Calu3 (cell line): ENCODE data around the gene MBNL1. TPM values are rescaled to one million over a fixed set of nuclear protein-coding genes. Genes with fewer than 3 reads are reported as not detected.

Experiments
- BruUV-seq: library from RNA; stranded (reverse); fragments of 400-500 nt; replicated peaks from 2 replicates; lab custom pipeline; 2021; lab: Mats Ljungman, UMichigan
- CTCF ChIA-PET: fragments of 300-600 bp; sonication (Branson Sonifier 250); formaldehyde crosslinking; loops from one replicate; lab custom pipeline; 2022; ENCODE audit warnings: antibody characterized with exemption; lab: Charles Lee
- DNase-seq: peaks from one replicate; pipeline ENCODE4 v3.0.0; 2022
- H3K27ac Mint-ChIP-seq: one replicate; pipeline ENCODE4 v1.8.0; 2022; ENCODE audit warnings: mixed read lengths; ENCODE audit not compliant: unreplicated experiment
- H3K27me3 Mint-ChIP-seq: one replicate; pipeline ENCODE4 v1.8.0; 2022; ENCODE audit warnings: mixed read lengths; ENCODE audit not compliant: unreplicated experiment
- H3K36me3 Mint-ChIP-seq: one replicate; pipeline ENCODE4 v1.8.0; 2022; ENCODE audit warnings: mild to moderate bottlenecking, moderate library complexity, mixed read lengths; ENCODE audit not compliant: insufficient read depth, unreplicated experiment
- H3K4me1 Mint-ChIP-seq: one replicate; pipeline ENCODE4 v1.8.0; 2022; ENCODE audit warnings: mild to moderate bottlenecking, low read depth, mixed read lengths; ENCODE audit not compliant: unreplicated experiment
- H3K4me3 Mint-ChIP-seq: one replicate; pipeline ENCODE4 v1.8.0; 2022; ENCODE audit warnings: mild to moderate bottlenecking, low read depth, moderate library complexity, mixed read lengths; ENCODE audit not compliant: unreplicated experiment
- H3K9me3 Mint-ChIP-seq: one replicate; pipeline ENCODE4 v1.8.0; 2022; ENCODE audit warnings: low read depth, mixed read lengths; ENCODE audit not compliant: unreplicated experiment
- intact Hi-C: fragments of 100-400 bp; cut with micrococcal nuclease; formaldehyde crosslinking; loops from one replicate; pipeline ENCODE4 v1.10.0; 2022; ENCODE audit not compliant: unreplicated experiment
- total RNA-seq: library from RNA; stranded (reverse); gene quantifications from 2 replicates; pipeline ENCODE4 v1.2.3, GENCODE V29; 2022
- TF ChIP-seq, protein P1 (sequence below): fragments of 200-600 bp; IDR thresholded peaks from one replicate; pipeline ENCODE4 v1.8.0; 2022; ENCODE audit warnings: antibody characterized with exemption; ENCODE audit not compliant: unreplicated experiment

The MBNL1 gene
- total RNA-seq, 1 experiment from 2014 or later: 183 TPM

DNA sequence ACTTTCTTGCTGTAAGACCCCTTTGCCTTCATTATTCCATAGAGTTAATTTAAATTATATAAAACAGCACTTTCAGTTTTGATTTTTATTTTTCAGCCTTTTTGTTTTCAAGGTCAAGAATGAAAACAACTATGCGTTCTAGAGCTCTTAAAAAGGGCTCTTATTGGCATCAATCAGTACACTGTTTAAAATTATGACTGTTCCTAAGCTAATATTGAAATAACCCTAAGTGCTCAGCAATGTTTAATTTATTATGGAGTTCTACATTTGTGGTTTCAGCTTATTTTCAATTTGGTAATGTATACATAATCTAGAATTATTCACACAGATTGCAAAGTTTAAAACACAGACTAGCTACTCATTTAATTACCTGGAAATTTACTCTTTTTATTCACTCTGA, 179.4 kb downstream of the MBNL1 start:
- Mint-ChIP-seq H3K4me3 (no peak overlapping the region), H3K4me1 (peaks cover 4% of the 10 kb centered on the region), H3K36me3 (peaks cover 11% of the 10 kb centered on the region), H3K9me3 (no peaks in the 10 kb centered on the region), H3K27ac (no peak overlapping the region), H3K27me3 (no peaks in the 10 kb centered on the region)
- CTCF ChIA-PET: interaction anchor here (1.1 to 1.4 kb wide), 3 partner anchors 19 to 376 kb away, joined by 3 to 4 read pairs (median 4); no protein-coding TSS in a partner anchor
- intact Hi-C loops: loop anchor here (10.0 kb wide), 2 partner anchors 143 to 593 kb away; no protein-coding TSS in a partner anchor
- no TSS peak for BruUV-seq
- no peak for DNase-seq
- TF ChIP-seq, protein P1, sequence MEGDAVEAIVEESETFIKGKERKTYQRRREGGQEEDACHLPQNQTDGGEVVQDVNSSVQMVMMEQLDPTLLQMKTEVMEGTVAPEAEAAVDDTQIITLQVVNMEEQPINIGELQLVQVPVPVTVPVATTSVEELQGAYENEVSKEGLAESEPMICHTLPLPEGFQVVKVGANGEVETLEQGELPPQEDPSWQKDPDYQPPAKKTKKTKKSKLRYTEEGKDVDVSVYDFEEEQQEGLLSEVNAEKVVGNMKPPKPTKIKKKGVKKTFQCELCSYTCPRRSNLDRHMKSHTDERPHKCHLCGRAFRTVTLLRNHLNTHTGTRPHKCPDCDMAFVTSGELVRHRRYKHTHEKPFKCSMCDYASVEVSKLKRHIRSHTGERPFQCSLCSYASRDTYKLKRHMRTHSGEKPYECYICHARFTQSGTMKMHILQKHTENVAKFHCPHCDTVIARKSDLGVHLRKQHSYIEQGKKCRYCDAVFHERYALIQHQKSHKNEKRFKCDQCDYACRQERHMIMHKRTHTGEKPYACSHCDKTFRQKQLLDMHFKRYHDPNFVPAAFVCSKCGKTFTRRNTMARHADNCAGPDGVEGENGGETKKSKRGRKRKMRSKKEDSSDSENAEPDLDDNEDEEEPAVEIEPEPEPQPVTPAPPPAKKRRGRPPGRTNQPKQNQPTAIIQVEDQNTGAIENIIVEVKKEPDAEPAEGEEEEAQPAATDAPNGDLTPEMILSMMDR: no peak

DNA sequence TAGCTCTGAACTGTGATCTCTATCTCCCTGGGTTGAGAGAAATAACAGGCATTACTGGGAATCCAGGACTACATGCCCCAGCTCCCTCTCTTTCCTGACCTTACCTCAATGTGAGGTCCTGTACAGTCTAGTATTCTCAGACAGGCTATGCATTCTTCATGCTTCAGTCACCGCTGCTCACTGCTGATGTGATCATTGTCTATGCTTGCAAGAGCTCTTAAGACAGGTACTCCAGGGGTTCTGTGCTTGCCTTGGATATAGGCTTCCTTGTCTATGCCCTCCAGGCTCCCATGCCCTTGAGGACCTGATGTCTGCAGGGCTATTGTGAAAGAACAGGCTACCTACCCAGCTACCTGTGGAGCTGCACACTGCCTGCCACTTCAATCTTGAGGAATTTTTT, 183.6 kb downstream of the MBNL1 start:
- intact Hi-C loops: no loop called here
- BruUV-seq: no TSS peak
- no peaks in the 10 kb centered on the region for H3K9me3 Mint-ChIP-seq
- no peak overlapping the region for H3K27ac Mint-ChIP-seq
- TF ChIP-seq, protein P1: no peak
- CTCF ChIA-PET: no interaction called here
- H3K4me1 Mint-ChIP-seq: no peaks in the 10 kb centered on the region
- H3K36me3 Mint-ChIP-seq: peaks cover 13% of the 10 kb centered on the region
- DNase-seq: no peak
- no peak overlapping the region for H3K4me3 Mint-ChIP-seq
- H3K27me3 Mint-ChIP-seq: no peaks in the 10 kb centered on the region

DNA sequence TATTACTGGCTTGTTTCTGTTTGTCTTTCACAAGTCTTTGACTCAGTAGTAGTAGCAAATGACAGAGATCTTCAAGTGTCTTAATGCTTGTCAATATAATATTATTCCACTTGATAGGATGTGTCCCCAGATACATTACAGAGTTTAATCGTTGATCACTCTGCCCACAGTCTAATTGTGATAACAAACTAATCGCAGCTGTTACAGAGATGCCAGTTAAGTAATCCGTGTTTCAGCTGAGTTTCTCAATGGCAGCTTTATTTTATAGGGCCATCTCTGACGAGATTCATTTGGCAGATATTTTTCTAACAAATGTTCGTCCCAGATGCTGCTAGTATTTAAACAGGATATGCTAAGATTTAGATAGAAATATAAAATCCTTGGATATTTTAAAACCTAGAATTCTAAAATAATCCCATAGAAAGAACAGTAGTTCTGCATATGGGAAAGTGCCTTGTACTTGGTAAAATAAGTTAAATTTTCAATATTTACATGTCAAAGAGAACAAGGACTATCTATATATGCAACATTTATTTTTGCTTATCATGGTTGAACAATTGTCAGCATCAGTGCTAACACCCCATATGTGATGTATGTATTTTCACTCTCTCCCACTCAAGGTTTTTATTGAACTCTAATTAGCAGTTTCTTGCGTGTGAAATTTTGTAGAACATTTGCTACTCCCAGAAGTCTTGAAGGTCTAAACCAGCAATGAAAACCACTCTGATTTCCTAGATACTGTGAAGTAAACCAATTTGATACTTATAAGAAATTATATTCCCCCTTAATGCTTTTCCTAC, 185.5 kb downstream of the MBNL1 start:
- H3K4me1 Mint-ChIP-seq: no peaks in the 10 kb centered on the region
- H3K4me3 Mint-ChIP-seq: no peak overlapping the region
- CTCF ChIA-PET: no interaction called here
- BruUV-seq: no TSS peak
- no peaks in the 10 kb centered on the region for H3K9me3 Mint-ChIP-seq
- TF ChIP-seq, protein P1: no peak
- H3K27ac Mint-ChIP-seq: no peak overlapping the region
- intact Hi-C loops: no loop called here
- peaks cover 10% of the 10 kb centered on the region for H3K36me3 Mint-ChIP-seq
- DNase-seq: no peak
- H3K27me3 Mint-ChIP-seq: no peaks in the 10 kb centered on the region

DNA sequence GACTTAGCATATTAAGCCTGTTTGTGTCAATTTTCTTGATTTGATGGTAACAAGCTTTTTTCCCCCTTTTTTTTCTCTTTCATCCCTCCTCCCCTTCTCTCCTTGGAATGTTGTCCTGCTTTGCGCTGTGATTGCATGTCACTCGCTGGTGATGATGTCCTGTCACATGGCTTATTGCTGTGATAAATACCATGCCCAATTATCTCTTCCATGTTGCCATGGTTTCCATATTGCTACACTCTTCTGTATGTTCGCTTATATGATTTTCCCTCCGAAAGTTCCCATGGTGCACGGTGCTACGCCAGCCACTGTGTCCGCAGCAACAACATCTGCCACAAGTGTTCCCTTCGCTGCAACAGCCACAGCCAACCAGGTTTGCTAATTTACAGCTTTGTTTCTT, 187.3 kb downstream of the MBNL1 start:
- TF ChIP-seq, protein P1: no peak
- CTCF ChIA-PET: no interaction called here
- BruUV-seq: no TSS peak
- no peak overlapping the region for H3K27ac Mint-ChIP-seq
- no peak for DNase-seq
- H3K4me1 Mint-ChIP-seq: peaks cover 5% of the 10 kb centered on the region
- H3K4me3 Mint-ChIP-seq: no peak overlapping the region
- no peaks in the 10 kb centered on the region for H3K9me3 Mint-ChIP-seq
- intact Hi-C loops: no loop called here
- no peaks in the 10 kb centered on the region for H3K27me3 Mint-ChIP-seq
- peaks cover 17% of the 10 kb centered on the region for H3K36me3 Mint-ChIP-seq
